Measurements from ENCODE around the gene RASGEF1C.

RASGEF1C gene

DNA sequence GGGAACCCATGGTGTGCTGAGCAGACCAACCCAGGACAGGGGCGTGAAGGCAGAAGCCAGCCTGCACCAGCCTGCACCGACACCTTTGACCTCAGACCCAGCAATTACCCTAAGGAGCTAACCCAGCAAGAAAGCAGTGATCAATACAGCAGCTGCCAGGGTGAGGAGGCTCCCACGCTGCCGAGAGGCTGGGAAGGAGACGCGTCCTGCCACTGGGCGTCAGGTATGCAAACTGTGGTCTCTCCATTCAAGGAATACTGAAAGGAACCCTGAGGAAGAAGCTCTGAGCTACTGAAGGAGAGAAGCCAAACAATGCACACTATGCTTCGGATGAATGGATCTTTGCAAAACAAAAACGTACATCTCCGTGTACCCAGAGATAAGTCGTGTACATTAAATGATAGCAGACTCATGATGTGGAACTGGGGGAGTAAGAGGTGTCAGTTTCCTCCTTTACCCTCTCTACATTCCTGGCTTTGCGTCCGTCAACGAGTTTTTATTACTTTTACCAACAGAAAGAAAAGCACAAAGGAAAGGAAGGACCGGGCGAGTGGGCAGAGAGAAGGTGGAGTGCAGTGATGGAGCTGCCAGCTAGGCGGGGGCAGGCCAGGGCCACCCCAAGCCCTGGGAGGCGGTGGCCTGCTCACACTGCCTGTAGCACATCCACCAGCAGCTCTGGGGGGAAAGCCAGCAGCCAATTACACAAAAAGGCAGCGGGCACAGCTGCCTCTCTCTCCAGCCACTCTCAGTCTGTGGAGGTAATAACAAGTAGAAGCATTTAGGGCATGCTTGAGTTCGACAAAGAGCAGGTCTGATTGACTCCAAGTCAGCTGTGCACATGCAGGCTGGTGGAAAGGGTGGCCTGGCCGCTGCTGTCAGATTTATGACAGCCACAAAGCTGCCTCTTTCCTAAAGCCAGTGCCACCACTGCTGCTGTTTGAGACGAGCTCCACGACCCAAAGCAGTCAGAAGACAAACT is 29.3 kb downstream of the RASGEF1C start:
- no peak for DNase-seq

DNA sequence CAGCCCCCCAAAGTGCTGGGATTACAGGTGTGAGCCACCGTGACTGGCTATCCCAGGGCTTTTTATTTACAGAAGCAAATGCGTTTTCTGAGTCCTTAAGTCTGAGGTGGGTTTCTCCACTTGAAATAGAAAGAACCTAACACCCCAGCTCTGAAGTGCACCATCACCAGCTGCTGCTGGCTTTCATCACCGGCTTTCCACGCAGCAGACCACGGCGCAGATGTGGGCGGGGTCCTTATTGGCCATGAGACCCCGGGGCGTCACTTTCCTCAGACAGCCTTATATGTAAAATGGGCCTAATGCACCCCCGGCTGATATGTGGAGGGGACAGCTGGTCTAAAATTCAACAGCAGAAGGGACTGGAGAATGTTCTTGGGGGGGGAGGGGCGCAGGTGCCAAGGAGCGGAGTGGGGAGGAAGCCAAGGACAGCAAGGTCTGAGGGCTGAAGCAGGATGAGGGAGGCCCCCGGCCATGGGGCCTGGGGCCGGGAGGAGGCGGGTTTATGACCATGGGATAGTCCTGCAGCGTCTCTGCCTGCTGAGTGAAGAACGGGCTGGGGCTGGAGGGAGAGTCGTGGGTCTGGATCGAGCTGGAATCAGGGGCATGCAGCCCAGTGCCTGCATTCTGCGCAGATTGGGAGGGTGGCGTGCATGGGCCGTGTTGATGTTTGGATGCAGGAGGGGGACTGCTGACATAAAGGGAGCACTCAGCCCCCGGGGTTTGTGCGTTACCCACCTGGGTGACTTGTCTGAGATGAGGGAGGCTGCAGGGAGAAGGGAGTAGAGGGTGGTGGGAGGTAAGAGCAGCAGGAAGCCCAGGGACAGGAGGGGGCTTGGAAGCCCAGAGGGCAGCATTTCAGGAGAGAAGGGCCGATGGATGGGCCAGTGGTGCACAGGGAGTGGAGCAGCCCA is 30.2 kb downstream of the RASGEF1C start:
- DNase-seq = no peak

- DNase-seq = no peak
Observed at GRCh38 chr5:180176191-180176590, 32.8 kb downstream of the RASGEF1C start.

- no peak for DNase-seq
Observed at GRCh38 chr5:180175015-180175431, 34.0 kb downstream of the RASGEF1C start.

DNA sequence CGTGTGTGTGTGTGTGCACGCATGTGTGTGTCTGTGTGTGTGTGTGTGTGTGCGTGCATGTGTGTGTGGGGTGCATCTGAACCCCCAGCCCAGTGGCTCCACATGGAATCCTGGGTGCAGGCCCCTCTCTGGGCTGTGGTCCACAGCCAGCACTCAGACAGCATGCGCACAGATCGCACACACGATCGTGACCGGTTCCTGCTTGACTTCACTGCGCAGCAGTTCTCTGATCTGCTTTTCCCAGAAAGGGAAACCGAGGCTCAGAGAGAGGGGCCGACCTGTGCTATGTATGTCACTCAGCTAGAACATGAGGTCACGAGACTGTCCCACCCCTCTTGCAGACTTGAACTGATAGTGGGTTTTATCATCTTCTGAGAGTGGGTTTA is 34.4 kb downstream of the RASGEF1C start:
- no peak for DNase-seq

DNA sequence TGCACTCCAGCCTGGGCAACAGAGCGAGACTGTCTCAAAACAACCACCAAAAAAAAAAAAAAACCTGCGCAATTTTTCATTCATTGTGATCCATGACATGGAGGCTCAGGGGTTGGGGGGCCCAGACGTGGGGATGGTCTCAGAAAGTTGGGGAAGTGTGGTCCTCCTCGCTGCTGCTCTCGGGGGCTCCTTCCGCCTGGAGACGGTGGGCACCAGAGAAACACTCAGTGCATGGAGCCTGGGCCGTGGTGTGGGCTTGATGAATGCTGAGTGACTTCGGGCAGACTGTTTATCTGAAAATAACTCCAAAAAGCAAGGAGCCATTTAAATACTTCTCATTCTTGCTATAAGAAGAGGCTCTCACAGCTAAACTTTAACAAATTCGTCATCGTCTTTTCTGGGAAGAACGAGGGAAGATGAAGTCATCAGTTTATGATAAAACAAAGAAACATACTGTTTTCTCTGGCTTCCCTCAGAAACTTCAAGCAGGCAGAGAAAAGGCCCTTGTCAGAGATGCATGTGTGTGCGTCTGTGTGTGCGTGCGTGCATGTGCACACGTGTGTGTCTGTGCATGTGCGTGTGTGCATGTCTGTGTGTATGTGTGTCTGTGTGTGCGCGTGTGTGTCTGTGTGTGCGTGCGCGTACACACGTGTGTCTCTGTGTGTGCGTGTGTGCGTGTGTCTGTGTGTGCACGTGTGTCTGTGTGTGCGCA is 35.0 kb downstream of the RASGEF1C start:
- no peak for DNase-seq

GRCh38 chr5:180173198-180173544 is 35.8 kb downstream of the RASGEF1C start:
- no peak for DNase-seq

GRCh38 chr5:180172447-180173197 is 36.4 kb downstream of the RASGEF1C start:
- DNase-seq = no peak

GRCh38 chr5:180171568-180172094 is 37.4 kb downstream of the RASGEF1C start:
- no peak for DNase-seq

DNA sequence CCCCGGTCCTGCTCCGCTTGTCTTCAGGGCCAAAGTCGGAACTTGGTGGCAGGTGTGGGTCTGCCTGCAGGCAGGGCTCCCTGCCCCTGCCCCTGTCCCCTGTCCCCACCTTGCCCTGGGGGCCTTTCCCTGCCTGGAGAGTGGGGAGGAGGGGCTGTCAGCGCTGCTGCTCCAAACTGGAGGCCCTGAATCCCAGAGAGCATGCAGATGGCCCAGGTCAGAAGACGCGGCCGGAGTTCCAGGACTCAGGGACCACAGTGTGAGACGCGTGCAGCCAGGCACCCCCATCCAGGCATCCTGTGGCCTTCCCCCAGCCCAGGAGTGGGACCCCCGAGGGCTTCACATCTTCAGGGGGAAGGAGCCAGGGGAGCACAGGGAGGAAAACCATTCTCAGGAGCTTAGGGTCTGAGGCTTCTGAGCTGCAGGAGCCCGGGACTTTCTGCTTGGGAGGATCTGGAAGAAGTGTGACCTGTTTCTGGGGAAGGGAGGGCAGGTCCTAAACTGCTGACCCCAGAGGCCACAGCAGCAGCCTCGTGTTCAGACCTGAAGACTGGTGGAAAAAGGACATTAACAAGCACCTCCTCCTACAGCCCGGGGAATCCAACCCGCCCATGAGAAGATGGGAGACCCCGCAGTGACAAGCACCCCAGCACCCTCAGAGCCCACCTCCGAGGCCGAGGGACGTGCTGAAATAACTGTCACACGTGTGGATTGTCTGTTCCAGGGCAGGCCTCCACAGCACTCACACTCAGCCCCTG is 38.0 kb downstream of the RASGEF1C start:
- no peak for DNase-seq

- no peak for DNase-seq
Observed at GRCh38 chr5:180170106-180170809, 38.8 kb downstream of the RASGEF1C start.

DNA sequence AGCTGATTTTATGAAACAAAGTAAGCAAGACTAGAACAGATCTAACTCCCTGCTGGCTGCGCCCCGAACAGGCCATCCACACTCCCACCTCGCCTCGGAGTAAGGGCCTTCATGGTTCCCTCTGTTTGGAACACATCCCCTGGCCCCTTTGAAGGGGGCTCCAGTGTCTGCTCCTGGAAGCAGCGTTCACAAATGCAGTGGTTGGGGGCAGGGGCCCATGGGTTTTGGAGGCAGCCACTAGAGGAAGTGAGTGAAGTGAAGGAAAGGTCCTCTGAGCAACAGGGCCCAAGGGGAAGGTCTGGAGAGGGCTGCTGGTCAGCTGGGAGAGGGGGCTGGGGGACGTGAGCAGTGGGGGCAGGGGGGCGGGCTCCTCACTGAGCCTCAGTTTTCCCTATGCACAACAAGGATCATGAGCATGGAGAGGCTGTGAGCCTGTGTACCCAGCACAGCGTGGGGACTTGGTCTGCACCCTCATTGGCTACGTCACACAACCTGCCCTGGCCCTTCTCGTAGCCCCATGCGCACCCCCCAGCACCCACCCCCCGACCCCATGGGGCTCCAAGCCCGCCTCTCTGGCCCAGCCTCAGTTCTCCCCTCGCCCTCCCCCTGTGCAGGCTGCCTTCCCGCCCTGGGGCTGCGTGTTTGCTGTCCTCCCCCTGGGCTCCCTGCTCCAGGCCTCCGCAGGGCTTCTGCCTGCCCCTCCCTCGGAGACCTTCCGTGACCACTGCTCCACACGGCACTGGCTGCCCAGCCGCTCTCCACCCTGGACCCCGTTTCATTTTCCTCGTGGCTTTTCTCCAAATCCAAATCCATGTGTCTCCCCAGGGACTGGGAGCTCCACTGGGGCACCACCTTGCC is 39.5 kb downstream of the RASGEF1C start:
- no peak for DNase-seq

DNA sequence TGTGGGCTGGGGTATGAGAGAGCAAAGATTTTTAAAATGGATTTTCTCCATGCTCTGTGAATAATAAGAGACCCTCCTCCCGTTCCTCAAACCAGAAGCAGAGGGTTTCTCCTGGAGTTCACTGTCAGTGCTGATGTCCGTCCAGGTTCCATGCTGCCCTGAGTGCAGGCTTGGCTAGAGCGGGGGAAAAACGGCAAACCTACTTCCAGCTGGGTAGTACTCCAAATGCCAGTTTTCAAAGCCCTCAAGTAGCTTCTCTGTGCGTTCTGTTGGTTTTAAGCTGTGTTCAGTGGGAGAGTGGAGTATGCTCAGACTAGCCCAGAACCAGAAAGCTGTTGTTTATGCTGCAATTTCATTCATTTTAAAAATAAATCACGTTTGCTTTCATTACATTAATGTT is 40.3 kb downstream of the RASGEF1C start:
- no peak for DNase-seq

- DNase-seq = no peak
Observed at GRCh38 chr5:180166176-180166575, 42.8 kb downstream of the RASGEF1C start.

DNA sequence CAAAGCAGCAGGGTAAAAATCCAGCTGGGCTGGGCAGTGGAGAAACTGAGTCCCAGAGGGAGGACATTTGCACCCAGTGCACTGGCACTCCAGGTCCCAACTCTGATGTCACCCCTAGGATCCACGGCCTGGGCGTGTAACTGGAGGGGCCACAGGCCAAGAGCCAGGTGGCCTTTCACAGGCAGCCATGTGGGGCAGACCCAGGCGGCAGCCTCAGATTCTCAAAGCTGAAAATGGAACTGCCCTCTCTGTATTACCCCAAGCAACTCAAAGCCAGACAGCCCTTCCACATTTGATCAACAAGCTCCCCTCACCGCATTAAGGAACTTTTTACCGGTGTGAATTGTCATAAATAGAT is 46.7 kb downstream of the RASGEF1C start:
- no peak for DNase-seq

DNA sequence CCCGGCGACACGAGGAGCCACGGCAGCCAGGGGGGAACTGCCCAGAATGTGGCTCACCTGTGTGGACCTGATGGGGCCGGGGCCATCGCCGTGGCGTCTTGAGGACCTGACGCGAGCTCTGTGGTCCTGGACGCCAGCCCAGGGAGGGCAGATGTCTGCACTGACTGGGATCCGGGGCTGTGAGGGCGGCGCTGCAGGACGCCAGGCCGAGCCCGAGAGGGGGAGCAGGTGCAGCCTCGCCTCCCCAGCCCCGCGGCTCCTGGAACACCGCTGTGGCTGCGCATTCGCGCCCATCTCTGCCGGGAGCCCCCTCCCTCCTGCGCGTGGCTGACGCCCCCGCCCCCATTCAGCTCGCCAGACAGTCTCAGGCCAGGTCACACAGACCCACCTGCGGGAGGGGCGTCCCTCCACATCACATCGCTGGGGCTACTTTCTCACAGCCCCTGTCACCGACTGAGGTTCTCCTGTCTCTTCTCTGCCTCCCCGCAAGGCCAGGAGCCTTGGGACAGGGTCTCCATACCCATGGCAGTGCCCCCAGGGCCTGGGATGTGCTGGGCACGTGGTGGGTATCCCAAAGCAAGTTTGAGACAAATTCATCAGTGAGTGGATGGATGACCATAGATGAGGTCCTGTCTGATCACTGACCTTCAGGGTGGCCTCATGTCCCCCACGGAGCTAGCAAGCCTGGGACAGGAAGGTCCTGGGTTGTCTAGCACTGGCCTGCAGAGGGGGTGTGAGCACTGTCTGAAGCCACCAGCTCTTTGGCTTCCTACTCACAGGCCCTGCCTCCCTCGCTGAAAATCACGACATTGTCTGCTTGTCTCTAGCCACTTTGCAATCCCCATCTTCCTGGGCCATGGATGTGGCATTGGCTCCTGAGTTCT is 47.3 kb downstream of the RASGEF1C start:
- DNase-seq = no peak

GRCh38 chr5:180160789-180161188 is 48.2 kb downstream of the RASGEF1C start:
- DNase-seq = no peak

DNA sequence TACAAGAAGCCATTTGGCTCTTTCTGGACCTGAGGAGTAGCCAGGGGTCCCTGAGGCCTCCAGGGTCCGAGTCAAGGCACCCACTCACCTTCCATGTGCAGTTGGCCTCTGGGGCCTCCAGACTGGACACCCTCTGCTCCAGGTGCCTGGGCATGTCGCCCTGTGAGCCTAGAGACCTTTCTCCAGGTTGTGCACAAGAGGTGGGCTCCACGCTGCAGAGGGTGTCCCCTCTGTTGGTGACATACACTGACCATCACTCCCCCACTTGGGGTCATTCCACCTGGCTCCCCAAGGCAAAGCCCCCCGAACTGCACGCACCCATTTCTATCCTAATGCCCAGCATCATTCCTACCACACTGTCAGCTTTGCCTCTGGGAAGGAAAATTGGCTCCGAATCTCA is 48.8 kb downstream of the RASGEF1C start:
- no peak for DNase-seq
